HEK293 (cell line): ENCODE data around the gene SPECC1.
"Not testable (repeated sequence)": the region's sequence is repeated elsewhere in the genome, so short reads cannot be mapped to it uniquely, and the experiment has no call there.

Experiments used
- CTCF ChIA-PET: fragments of 350-600 bp; formaldehyde crosslinking; extraction: SDS; loops from one replicate; lab custom pipeline; 2021; ENCODE audit warnings: antibody characterized with exemption; lab: Yijun Ruan, JAX
- POLR2A ChIA-PET: fragments of 300-600 bp; formaldehyde crosslinking; extraction: SDS; loops from one replicate; lab custom pipeline; 2020; ENCODE audit warnings: antibody characterized with exemption, inconsistent platforms; lab: Yijun Ruan, JAX
- H3K27ac ChIP-seq: fragments of 200-500 bp; sonication (Bioruptor generic); 2 replicates; pipeline ENCODE4 v1.5.1; 2014; ENCODE audit warnings: low read depth, low read length, control low read depth, inconsistent platforms; ENCODE audit errors: extremely low read depth
- H3K36me3 ChIP-seq, 2 experiments: fragments of 200-500 bp in 1 of 2; sonication (Bioruptor generic) in 1 of 2; 1 replicate in 1 of 2; 2 replicates in 1 of 2; pipeline ENCODE4 v1.5.1; 2014 to 2017; ENCODE audit warnings: inconsistent platforms in 2 of 2, low read length in 2 of 2; ENCODE audit not compliant: control insufficient read depth in 2 of 2, insufficient read depth in 1 of 2
- H3K4me1 ChIP-seq: fragments of 200-500 bp; sonication (Bioruptor generic); 2 replicates; pipeline ENCODE4 v1.5.1; 2014; ENCODE audit warnings: mild to moderate bottlenecking, low read length, inconsistent platforms; ENCODE audit not compliant: control insufficient read depth, insufficient read depth
- H3K4me3 ChIP-seq: 2 replicates; pipeline ENCODE4 v1.5.1; 2011; ENCODE audit warnings: low read depth, mild to moderate bottlenecking, control low read depth, low read length, moderate library complexity
- H3K9me3 ChIP-seq: fragments of 200-500 bp; sonication (Bioruptor generic); 2 replicates; pipeline ENCODE4 v1.5.1; 2014; ENCODE audit warnings: low read depth, low read length, inconsistent platforms; ENCODE audit not compliant: control insufficient read depth, insufficient read depth
- KLF10 ChIP-seq: fragments of 450-650 bp; IDR thresholded peaks from 2 replicates; pipeline ENCODE4 v1.5.1; 2018; ENCODE audit warnings: missing biosample characterization, mild to moderate bottlenecking, missing genetic modification characterization
- KLF9 ChIP-seq: fragments of 450-650 bp; formaldehyde crosslinking; IDR thresholded peaks from 2 replicates; pipeline ENCODE4 v1.5.1; 2016; ENCODE audit warnings: missing biosample characterization, missing genetic modification characterization, low read depth
- OVOL3 ChIP-seq: fragments of 450-650 bp; formaldehyde crosslinking; IDR thresholded peaks from 2 replicates; pipeline ENCODE4 v1.5.1; 2016; ENCODE audit warnings: missing biosample characterization, missing genetic modification characterization
- SALL2 ChIP-seq: fragments of 450-650 bp; formaldehyde crosslinking; IDR thresholded peaks from 2 replicates; pipeline ENCODE4 v1.5.0; 2017; ENCODE audit warnings: missing biosample characterization, mild to moderate bottlenecking, missing genetic modification characterization, borderline replicate concordance
- ZNF155 ChIP-seq: fragments of 450-650 bp; formaldehyde crosslinking; IDR thresholded peaks from 2 replicates; pipeline ENCODE4 v1.5.1; 2016; ENCODE audit warnings: missing biosample characterization, missing genetic modification characterization
- ZNF362 ChIP-seq: fragments of 450-650 bp; formaldehyde crosslinking; IDR thresholded peaks from 2 replicates; pipeline ENCODE4 v1.5.1; 2016; ENCODE audit warnings: missing biosample characterization, missing genetic modification characterization
- ZNF785 ChIP-seq: fragments of 450-650 bp; formaldehyde crosslinking; IDR thresholded peaks from 2 replicates; pipeline ENCODE4 v1.5.1; 2016; ENCODE audit warnings: missing biosample characterization, missing genetic modification characterization
- ZSCAN4 ChIP-seq: fragments of 450-650 bp; formaldehyde crosslinking; IDR thresholded peaks from 2 replicates; pipeline ENCODE4 v1.5.1; 2017; ENCODE audit warnings: missing biosample characterization, missing genetic modification characterization
- TF ChIP-seq, protein P1 (sequence below): fragments of 450-650 bp; formaldehyde crosslinking; IDR thresholded peaks from 2 replicates; pipeline ENCODE4 v1.5.1; 2016; ENCODE audit warnings: missing biosample characterization, missing genetic modification characterization
- TF ChIP-seq, protein P2 (sequence below): fragments of 450-650 bp; formaldehyde crosslinking; IDR thresholded peaks from 2 replicates; pipeline ENCODE4 v1.5.1; 2016; ENCODE audit warnings: missing biosample characterization, missing genetic modification characterization
- TF ChIP-seq, protein P3 (sequence below): fragments of 450-650 bp; formaldehyde crosslinking; conservative IDR thresholded peaks from 2 replicates; pipeline ENCODE4 v1.5.1; 2016; ENCODE audit warnings: low read depth, missing biosample characterization, missing genetic modification characterization

Gene SPECC1

DNA sequence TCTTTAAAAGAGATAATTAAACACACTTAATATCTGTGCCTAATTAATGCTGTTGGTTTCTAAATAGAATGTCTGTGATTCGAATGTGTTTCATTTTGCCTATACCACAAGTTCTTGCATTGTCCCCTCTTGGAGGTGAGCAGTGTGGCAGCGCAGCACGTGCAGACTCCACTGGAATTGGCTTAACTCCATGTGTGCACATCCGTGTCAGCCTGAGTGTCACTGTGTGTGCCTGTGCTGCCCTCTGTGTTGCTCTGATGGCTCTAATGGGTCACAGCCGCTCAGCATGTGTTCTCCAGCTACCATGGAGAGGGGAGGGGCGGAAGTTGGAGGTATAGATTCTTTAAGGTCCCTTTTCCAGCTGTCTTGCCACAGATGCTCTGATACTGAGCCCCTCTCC lies 226.6 kb downstream of the SPECC1 start (continued):
- TF ChIP-seq, protein P1, sequence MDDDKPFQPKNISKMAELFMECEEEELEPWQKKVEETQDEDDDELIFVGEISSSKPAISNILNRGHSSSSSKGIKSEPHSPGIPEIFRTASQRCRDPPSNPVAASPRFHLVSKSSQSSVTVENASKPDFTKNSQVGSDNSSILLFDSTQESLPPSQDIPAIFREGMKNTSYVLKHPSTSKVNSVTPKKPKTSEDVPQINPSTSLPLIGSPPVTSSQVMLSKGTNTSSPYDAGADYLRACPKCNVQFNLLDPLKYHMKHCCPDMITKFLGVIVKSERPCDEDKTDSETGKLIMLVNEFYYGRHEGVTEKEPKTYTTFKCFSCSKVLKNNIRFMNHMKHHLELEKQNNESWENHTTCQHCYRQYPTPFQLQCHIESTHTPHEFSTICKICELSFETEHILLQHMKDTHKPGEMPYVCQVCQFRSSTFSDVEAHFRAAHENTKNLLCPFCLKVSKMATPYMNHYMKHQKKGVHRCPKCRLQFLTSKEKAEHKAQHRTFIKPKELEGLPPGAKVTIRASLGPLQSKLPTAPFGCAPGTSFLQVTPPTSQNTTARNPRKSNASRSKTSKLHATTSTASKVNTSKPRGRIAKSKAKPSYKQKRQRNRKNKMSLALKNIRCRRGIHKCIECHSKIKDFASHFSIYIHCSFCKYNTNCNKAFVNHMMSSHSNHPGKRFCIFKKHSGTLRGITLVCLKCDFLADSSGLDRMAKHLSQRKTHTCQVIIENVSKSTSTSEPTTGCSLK (tag by site-specific recombination), result no peak
- no peak for TF ChIP-seq KLF10 (tag by site-specific recombination)
- TF ChIP-seq, protein P2, sequence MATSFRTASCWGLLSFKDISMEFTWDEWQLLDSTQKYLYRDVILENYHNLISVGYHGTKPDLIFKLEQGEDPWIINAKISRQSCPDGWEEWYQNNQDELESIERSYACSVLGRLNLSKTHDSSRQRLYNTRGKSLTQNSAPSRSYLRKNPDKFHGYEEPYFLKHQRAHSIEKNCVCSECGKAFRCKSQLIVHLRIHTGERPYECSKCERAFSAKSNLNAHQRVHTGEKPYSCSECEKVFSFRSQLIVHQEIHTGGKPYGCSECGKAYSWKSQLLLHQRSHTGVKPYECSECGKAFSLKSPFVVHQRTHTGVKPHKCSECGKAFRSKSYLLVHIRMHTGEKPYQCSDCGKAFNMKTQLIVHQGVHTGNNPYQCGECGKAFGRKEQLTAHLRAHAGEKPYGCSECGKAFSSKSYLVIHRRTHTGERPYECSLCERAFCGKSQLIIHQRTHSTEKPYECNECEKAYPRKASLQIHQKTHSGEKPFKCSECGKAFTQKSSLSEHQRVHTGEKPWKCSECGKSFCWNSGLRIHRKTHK (tag by site-specific recombination), result no peak
- TF ChIP-seq ZNF785, result no peak
- no peak for TF ChIP-seq ZSCAN4 (tag by site-specific recombination)
- no peak for TF ChIP-seq ZNF155
- TF ChIP-seq SALL2, result no peak
- TF ChIP-seq, protein P3, sequence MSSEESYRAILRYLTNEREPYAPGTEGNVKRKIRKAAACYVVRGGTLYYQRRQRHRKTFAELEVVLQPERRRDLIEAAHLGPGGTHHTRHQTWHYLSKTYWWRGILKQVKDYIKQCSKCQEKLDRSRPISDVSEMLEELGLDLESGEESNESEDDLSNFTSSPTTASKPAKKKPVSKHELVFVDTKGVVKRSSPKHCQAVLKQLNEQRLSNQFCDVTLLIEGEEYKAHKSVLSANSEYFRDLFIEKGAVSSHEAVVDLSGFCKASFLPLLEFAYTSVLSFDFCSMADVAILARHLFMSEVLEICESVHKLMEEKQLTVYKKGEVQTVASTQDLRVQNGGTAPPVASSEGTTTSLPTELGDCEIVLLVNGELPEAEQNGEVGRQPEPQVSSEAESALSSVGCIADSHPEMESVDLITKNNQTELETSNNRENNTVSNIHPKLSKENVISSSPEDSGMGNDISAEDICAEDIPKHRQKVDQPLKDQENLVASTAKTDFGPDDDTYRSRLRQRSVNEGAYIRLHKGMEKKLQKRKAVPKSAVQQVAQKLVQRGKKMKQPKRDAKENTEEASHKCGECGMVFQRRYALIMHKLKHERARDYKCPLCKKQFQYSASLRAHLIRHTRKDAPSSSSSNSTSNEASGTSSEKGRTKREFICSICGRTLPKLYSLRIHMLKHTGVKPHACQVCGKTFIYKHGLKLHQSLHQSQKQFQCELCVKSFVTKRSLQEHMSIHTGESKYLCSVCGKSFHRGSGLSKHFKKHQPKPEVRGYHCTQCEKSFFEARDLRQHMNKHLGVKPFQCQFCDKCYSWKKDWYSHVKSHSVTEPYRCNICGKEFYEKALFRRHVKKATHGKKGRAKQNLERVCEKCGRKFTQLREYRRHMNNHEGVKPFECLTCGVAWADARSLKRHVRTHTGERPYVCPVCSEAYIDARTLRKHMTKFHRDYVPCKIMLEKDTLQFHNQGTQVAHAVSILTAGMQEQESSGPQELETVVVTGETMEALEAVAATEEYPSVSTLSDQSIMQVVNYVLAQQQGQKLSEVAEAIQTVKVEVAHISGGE (tag by site-specific recombination), result no peak

DNA sequence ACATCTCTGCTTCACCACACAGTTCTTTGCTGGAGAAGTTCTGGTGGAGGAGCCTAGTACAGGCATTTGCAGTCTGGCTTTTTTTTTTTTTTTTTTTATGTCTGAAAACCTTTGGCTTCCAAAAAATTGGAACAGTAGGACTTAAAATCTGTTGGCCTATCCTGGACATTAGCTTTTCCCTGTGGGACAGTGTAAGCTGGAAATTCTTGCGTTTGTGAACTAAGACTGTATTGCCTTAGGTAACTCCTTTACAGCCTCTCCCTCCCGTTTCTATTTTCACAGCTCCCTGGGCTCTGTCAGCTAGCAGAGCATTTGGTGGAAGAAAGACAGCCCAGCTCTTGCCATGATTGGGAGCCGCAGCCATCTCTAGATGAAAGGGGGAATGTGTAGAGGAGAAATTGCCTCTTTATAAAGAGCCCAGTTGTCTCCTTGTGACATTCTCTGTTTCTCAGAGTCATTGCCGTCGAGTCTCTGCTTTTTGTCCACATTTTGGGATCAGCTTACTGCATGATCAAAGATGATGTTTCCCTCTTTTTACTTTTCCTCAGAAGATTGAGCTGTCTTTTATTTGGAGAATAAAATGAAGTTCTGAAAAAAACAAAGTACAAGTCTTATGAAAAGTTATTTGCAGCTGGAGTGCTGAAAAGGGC lies 227.5 kb downstream of the SPECC1 start:
- no peak overlapping the region for H3K27ac ChIP-seq
- ChIA-PET CTCF (interaction anchor here (0.5 to 3.8 kb wide), 5 partner anchors 10 to 697 kb away, joined by 3 to 29 read pairs (median 4); no protein-coding TSS in a partner anchor), POLR2A (no interaction called here)
- H3K36me3 ChIP-seq, result peaks cover 6 to 40% of the 10 kb centered on the region in 2 experiments
- TF ChIP-seq KLF9 (tag by site-specific recombination) (no peak), OVOL3 (tag by site-specific recombination) (no peak)
- no peak overlapping the region for H3K4me3 ChIP-seq
- H3K4me1 ChIP-seq, result no peaks in the 10 kb centered on the region
- no peaks in the 10 kb centered on the region for H3K9me3 ChIP-seq

DNA sequence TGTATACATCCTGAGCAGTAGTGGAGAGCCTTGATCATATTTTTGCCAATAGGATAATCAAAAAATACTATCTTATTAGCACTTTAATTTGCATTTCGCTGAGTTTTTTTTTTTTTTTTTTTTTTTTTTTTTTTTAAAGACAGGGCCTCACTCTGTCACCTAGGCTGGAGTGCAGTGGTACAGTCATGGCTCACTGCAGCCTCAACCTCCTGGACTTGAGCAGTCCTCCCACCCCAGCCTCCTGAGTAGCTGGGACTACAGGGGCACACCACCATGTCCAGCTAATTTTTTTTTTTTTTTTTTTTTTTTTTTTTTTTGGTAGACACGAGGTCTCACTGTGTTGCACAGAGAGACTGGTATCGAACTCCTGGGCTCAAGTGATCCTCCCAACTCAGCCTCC lies 230.6 kb downstream of the SPECC1 start:
- H3K9me3 ChIP-seq, H3K4me3 ChIP-seq, H3K4me1 ChIP-seq, POLR2A ChIA-PET, H3K27ac ChIP-seq: not testable (repeated sequence)
- H3K36me3 ChIP-seq, result peaks cover 0 to 10% of the 10 kb centered on the region in 2 experiments; a peak in 2 of 3 replicates
- CTCF ChIA-PET, result interaction anchor here (0.8 kb wide), 1 partner anchor 14 kb away, joined by 3 read pairs; no protein-coding TSS in a partner anchor
- peak; percentile 91 for TF ChIP-seq ZNF362
